Measurements from ENCODE around the gene TNK1.

Gene TNK1

DNA sequence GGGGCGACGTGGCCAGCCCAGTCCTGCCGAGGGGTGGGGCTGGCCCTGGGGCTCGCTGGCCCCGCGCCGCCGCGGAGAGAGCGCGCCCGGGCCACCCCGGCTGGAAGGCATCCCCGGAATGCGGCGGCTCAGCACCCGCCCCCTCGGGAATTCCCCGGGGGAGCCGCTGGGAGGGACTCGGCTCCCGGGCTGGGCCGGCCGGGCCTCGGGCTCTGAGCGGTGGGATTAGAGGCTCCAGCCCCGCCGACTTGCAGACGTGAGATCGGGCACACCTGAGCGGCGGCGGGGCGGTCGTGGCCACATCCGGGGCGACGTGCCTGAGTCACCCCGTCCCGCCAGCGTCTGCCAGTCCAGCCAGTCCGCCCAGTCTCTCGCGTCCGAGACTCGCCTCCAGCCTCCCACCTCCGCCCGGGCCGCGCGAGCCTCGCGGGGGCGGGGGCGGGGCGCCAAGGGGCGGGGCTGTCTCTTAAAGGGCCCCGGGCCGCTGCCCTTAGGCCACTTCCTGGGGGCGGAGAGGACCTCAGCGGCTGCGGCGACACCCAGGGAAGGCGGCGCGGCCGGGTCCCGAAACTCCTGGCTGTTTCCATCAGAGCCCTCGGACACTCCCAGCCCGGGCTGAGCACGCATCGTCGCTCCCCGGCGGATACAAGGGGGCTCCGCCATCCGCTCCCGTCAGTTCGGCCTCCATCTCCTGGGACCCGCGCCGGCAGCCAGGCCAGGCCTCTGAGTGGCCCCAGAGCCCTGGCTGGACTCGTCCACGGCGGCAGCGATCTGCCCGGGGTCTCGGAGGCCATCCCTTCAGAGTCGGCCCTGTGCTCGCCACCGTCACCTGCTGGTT lies 29.0 kb upstream of the TNK1 start, which contains the start of gene KCTD11 (continued):
- TF ChIP-seq WT1 (tag by site-specific recombination; IDR thresholded peaks at IDR 0.05) (no peak), ZNF37A (tag by site-specific recombination; IDR thresholded peaks at IDR 0.05) (no peak), ZNF658 (tag by site-specific recombination; IDR thresholded peaks at IDR 0.05) (no peak), ZNF426 (tag by site-specific recombination; IDR thresholded peaks at IDR 0.05) (no peak), ZNF521 (tag by site-specific recombination; IDR thresholded peaks at IDR 0.05) (no peak), ZXDB (tag by site-specific recombination; IDR thresholded peaks at IDR 0.05) (no peak; the same call in 1 of the 2 replicates), ZNF629 (tag by site-specific recombination; IDR thresholded peaks at IDR 0.05) (0 out of 2 replicates have a peak, but pooled peaks have one; percentile 40), ZNF138 (tag by site-specific recombination; IDR thresholded peaks at IDR 0.05; ENCODE audit: borderline replicate concordance) (no peak), KLF9 (tag by site-specific recombination; IDR thresholded peaks at IDR 0.05; ENCODE audit: low read depth) (peak; percentile 91), ZNF398 (tag by site-specific recombination; IDR thresholded peaks at IDR 0.05) (peak; percentile 67; the same call in 1 of the 2 replicates), ELK4 (IDR thresholded peaks at IDR 0.05; ENCODE audit: borderline replicate concordance, low read depth, low read length) (no peak), ZNF223 (tag by site-specific recombination; IDR thresholded peaks at IDR 0.05) (peak; percentile 81), GLIS1 (tag by site-specific recombination; IDR thresholded peaks at IDR 0.05) (peak; percentile 83), ZFHX2 (tag by site-specific recombination; conservative IDR thresholded peaks at IDR 0.05) (peak; percentile 97), ZNF571 (tag by site-specific recombination; IDR thresholded peaks at IDR 0.05) (no peak), ZNF16 (tag by site-specific recombination; IDR thresholded peaks at IDR 0.05; ENCODE audit: low read depth) (no peak), REST (tag by site-specific recombination; IDR thresholded peaks at IDR 0.05) (no peak), TRIM28 (IDR thresholded peaks at IDR 0.05; ENCODE audit: borderline replicate concordance, low read length) (no peak), GLI4 (tag by site-specific recombination; IDR thresholded peaks at IDR 0.05) (no peak)
- TF ChIP-seq, protein P1, sequence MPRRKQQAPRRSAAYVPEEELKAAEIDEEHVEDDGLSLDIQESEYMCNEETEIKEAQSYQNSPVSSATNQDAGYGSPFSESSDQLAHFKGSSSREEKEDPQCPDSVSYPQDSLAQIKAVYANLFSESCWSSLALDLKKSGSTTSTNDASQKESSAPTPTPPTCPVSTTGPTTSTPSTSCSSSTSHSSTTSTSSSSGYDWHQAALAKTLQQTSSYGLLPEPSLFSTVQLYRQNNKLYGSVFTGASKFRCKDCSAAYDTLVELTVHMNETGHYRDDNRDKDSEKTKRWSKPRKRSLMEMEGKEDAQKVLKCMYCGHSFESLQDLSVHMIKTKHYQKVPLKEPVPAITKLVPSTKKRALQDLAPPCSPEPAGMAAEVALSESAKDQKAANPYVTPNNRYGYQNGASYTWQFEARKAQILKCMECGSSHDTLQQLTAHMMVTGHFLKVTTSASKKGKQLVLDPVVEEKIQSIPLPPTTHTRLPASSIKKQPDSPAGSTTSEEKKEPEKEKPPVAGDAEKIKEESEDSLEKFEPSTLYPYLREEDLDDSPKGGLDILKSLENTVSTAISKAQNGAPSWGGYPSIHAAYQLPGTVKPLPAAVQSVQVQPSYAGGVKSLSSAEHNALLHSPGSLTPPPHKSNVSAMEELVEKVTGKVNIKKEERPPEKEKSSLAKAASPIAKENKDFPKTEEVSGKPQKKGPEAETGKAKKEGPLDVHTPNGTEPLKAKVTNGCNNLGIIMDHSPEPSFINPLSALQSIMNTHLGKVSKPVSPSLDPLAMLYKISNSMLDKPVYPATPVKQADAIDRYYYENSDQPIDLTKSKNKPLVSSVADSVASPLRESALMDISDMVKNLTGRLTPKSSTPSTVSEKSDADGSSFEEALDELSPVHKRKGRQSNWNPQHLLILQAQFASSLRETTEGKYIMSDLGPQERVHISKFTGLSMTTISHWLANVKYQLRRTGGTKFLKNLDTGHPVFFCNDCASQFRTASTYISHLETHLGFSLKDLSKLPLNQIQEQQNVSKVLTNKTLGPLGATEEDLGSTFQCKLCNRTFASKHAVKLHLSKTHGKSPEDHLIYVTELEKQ (tag by site-specific recombination; IDR thresholded peaks at IDR 0.05; ENCODE audit: borderline replicate concordance), result no peak
- TF ChIP-seq, protein P2, sequence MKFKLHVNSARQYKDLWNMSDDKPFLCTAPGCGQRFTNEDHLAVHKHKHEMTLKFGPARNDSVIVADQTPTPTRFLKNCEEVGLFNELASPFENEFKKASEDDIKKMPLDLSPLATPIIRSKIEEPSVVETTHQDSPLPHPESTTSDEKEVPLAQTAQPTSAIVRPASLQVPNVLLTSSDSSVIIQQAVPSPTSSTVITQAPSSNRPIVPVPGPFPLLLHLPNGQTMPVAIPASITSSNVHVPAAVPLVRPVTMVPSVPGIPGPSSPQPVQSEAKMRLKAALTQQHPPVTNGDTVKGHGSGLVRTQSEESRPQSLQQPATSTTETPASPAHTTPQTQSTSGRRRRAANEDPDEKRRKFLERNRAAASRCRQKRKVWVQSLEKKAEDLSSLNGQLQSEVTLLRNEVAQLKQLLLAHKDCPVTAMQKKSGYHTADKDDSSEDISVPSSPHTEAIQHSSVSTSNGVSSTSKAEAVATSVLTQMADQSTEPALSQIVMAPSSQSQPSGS (tag by site-specific recombination; IDR thresholded peaks at IDR 0.05; ENCODE audit: low read depth), result no peak
- TF ChIP-seq, protein P3, sequence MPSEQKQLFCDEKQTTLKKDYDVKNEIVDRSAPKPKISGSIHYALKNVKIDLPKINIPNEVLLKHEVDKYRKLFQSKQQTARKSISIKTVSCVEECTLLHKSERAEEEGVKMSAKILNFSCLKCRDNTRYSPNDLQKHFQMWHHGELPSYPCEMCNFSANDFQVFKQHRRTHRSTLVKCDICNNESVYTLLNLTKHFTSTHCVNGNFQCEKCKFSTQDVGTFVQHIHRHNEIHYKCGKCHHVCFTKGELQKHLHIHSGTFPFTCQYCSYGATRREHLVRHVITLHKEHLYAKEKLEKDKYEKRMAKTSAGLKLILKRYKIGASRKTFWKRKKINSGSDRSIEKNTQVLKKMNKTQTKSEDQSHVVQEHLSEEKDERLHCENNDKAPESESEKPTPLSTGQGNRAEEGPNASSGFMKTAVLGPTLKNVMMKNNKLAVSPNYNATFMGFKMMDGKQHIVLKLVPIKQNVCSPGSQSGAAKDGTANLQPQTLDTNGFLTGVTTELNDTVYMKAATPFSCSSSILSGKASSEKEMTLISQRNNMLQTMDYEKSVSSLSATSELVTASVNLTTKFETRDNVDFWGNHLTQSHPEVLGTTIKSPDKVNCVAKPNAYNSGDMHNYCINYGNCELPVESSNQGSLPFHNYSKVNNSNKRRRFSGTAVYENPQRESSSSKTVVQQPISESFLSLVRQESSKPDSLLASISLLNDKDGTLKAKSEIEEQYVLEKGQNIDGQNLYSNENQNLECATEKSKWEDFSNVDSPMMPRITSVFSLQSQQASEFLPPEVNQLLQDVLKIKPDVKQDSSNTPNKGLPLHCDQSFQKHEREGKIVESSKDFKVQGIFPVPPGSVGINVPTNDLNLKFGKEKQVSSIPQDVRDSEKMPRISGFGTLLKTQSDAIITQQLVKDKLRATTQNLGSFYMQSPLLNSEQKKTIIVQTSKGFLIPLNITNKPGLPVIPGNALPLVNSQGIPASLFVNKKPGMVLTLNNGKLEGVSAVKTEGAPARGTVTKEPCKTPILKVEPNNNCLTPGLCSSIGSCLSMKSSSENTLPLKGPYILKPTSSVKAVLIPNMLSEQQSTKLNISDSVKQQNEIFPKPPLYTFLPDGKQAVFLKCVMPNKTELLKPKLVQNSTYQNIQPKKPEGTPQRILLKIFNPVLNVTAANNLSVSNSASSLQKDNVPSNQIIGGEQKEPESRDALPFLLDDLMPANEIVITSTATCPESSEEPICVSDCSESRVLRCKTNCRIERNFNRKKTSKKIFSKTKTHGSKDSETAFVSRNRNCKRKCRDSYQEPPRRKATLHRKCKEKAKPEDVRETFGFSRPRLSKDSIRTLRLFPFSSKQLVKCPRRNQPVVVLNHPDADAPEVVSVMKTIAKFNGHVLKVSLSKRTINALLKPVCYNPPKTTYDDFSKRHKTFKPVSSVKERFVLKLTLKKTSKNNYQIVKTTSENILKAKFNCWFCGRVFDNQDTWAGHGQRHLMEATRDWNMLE (tag by site-specific recombination; conservative IDR thresholded peaks at IDR 0.05; ENCODE audit: low read depth), result no peak

Data from HEK293 (cell line).